22Rv1 (cell line): ENCODE measurements around the gene MEOX2.

Experiments
- H3K27ac ChIP-seq: fragments of 450-650 bp; 2 replicates; pipeline ENCODE4 v1.5.1; 2017
- CTCF ChIP-seq: fragments of 450-650 bp; IDR thresholded peaks from 2 replicates; pipeline ENCODE4 v1.5.1; 2017; ENCODE audit warnings: mild to moderate bottlenecking
- ZFX ChIP-seq: fragments of 450-650 bp; IDR thresholded peaks from 2 replicates; pipeline ENCODE4 v1.6.1; 2017; ENCODE audit warnings: antibody characterized with exemption, borderline replicate concordance

The MEOX2 gene

DNA sequence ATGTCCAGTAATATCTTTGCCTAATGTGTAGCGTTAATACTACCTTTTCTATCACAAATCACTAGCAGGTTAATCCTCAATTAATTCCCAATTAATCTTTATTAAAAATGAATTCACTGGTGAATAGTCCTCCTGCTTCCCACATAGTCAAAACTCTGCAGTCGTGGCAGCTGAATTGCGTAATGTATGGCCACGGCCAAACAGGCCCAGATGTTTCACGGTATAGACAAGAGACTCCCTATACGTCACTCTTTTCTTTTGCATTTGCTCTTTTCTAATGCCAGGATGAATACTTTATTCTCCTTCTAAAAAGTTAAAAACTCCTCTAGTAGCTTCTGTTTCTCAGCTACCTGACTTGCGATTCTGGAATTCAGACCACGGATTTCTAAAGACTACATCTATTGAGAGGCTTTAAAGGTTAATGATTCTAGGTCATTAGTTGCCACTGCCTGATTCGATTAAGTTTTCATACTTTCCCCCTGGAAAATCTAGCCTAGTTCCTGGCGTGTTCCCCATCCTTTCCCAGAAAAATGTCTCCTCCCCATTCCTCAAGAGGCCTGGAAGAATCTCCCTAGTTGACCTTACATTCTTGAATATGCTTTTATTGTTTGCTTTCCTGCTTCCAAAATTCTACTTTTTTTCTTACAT lies 16.9 kb downstream of the MEOX2 start:
- no peak overlapping the region for H3K27ac ChIP-seq
- no peak for TF ChIP-seq ZFX
- no peak for TF ChIP-seq CTCF

- no peak for TF ChIP-seq CTCF
- TF ChIP-seq ZFX, result no peak
- H3K27ac ChIP-seq, result no peak overlapping the region
These were observed 18.5 kb downstream of the MEOX2 start for GRCh38 chr7:15667991-15668390.

GRCh38 chr7:15662451-15662850 lies 24.0 kb downstream of the MEOX2 start:
- TF ChIP-seq ZFX (no peak), CTCF (no peak)

GRCh38 chr7:15658247-15658646 lies 28.2 kb downstream of the MEOX2 start:
- no peak for TF ChIP-seq CTCF
- TF ChIP-seq ZFX, result no peak
- no peak overlapping the region for H3K27ac ChIP-seq

More at GRCh38 chr7:15662451-15662850, 24.0 kb downstream of the MEOX2 start:
- H3K27ac ChIP-seq, result no peak overlapping the region

DNA sequence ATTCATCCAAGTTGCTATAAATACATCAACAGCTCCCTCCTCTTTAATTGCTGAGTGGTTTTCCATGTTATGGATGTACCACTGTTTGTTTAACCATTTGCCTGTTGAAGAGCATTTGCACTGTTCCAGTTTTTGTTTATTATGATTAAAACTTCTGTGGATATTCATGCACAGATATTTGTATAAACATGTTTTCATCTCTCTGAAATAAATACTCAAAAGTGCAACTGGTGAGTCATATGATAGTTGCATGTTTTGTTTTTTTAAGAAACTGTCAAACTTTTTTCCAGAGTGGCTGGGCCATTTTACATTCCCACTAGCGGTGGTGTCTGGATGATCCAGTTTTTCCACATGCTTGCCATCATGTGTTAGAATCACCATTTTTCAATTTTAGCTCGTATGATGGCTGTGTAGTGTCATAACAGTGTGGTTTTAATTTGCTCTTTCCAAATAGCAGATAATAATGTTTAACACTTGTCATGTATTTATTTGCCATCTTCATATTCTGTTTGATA lies 33.6 kb downstream of the MEOX2 start:
- no peak overlapping the region for H3K27ac ChIP-seq
- TF ChIP-seq CTCF (no peak), ZFX (no peak)

DNA sequence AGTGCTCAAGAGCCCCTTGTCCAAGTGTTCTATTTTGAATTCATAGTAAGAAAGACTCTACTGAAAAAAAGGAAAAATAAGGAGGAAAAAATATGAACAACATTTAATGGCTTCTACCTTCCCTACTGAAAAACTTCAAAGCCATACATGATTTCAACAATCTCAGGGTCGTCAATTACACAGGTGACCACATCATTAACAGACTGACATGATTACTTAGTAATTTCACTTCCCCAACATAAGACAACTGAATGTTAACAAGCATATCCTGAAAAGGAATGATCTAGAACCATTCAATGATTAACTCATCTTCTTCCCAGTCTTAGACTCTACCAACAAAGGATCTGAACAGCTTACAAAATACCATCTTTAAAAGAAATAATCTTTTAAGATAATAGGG lies 34.8 kb downstream of the MEOX2 start:
- H3K27ac ChIP-seq, result no peak overlapping the region
- no peak for TF ChIP-seq ZFX
- no peak for TF ChIP-seq CTCF

GRCh38 chr7:15650787-15651186 lies 35.7 kb downstream of the MEOX2 start:
- TF ChIP-seq ZFX (no peak), CTCF (no peak)
- H3K27ac ChIP-seq, result no peak overlapping the region
